Measurements from ENCODE around the gene CPE. TPM values are rescaled to one million over a fixed set of nuclear protein-coding genes. Genes with fewer than 3 reads are reported as not detected.
A peak's percentile ranks its signal among the peaks of the same experiment; 100 is the strongest.

CPE gene
- total and polyA plus RNA-seq, 10 of the 15 experiments (the other 5 are each of a cell fraction or from before 2014, with no cell fraction given): 0.05 to 0.14 TPM; not detected in 8

GRCh38 chr4:165472943-165473676, 94.3 kb downstream of the CPE start:
- WGBS (ENCODE audit: insufficient coverage, insufficient replicate concordance, low lambda C conversion rate, missing lambda C conversion rate): 2% methylated on average over 2 of the region's 2 CpGs
- FAIRE-seq (no peak), ATAC-seq (no peak), DNase-seq (ENCODE audit: low read depth, low spot score) (no peak)
- H3K9ac ChIP-seq (ENCODE audit: control insufficient read depth, insufficient read depth, low read length): no peak overlapping the region
- intact Hi-C loops (cut with micrococcal nuclease; ENCODE audit: unreplicated experiment): no loop called here
- H4K20me1 ChIP-seq (ENCODE audit: control insufficient read depth, insufficient read depth): no peaks in the 10 kb centered on the region
- ChIA-PET RAD21 (ENCODE audit: unreplicated experiment) (no interaction called here), CTCF (interaction anchor here (0.9 to 1.8 kb wide), 4 partner anchors 20 to 342 kb away, joined by 3 to 7 read pairs (median 4); no protein-coding TSS in a partner anchor), SMC1A (ENCODE audit: uncharacterized antibody, unreplicated experiment) (interaction anchor here (0.6 to 1.4 kb wide), 2 partner anchors 11 to 342 kb away, joined by 3 to 4 read pairs; no protein-coding TSS in a partner anchor), POLR2A (interaction anchor here (0.6 kb wide), 1 partner anchor 44 kb away, joined by 4 read pairs; no protein-coding TSS in a partner anchor)
- H3K27me3 ChIP-seq (replicated peaks in 1 of 2; ENCODE audit: control insufficient read depth in 2 of 2, insufficient read depth in 2 of 2, low read length in 1 of 2): no peaks in the 10 kb centered on the region
- H3K4me3 ChIP-seq: no peak overlapping the region
- in situ Hi-C loops (cut with MboI): no loop called here
- BruUV-seq (replicated peaks): no TSS peak
- TF ChIP-seq CEBPB (IDR thresholded peaks at IDR 0.05; ENCODE audit: borderline replicate concordance in 1 of 2, low read depth in 2 of 2, low read length in 2 of 2) (no peak), CEBPZ (IDR thresholded peaks at IDR 0.05; ENCODE audit: low read depth, low read length) (0 out of 2 replicates have a peak, but pooled peaks have one; percentile 30)
- peaks cover 2% of the 10 kb centered on the region; the same call in 2 of the 3 replicates for H3K9me3 ChIP-seq (replicated peaks; ENCODE audit: control insufficient read depth, insufficient read depth, low read length)
- no peak overlapping the region for H3K4me2 ChIP-seq (ENCODE audit: control insufficient read depth, insufficient read depth)
- no peaks in the 10 kb centered on the region for H3K4me1 ChIP-seq (ENCODE audit: control insufficient read depth, insufficient read depth, low read length)
- H3K36me3 ChIP-seq (ENCODE audit: control insufficient read depth in 2 of 2, insufficient read depth in 2 of 2, low read length in 1 of 2): no peaks in the 10 kb centered on the region
- H2AFZ ChIP-seq (ENCODE audit: control insufficient read depth, low read depth, low read length): no peak overlapping the region
- no peak overlapping the region for H3K27ac ChIP-seq (ENCODE audit: control insufficient read depth, insufficient read depth)
- no peaks in the 10 kb centered on the region for H3K79me2 ChIP-seq (ENCODE audit: control insufficient read depth, insufficient read depth, low read length)

Data from GM12878 (cell line).